HG03108 (cell line): ENCODE data around the gene HIBADH.
"Not testable (repeated sequence)": the region's sequence is repeated elsewhere in the genome, so short reads cannot be mapped to it uniquely, and the experiment has no call there.

Experiments
- ATAC-seq: cut with Tn5 transposase; IDR thresholded peaks from one replicate; pipeline ENCODE4 v1.9.1; 2021; ENCODE audit warnings: moderate library complexity; ENCODE audit not compliant: unreplicated experiment

The HIBADH gene

DNA sequence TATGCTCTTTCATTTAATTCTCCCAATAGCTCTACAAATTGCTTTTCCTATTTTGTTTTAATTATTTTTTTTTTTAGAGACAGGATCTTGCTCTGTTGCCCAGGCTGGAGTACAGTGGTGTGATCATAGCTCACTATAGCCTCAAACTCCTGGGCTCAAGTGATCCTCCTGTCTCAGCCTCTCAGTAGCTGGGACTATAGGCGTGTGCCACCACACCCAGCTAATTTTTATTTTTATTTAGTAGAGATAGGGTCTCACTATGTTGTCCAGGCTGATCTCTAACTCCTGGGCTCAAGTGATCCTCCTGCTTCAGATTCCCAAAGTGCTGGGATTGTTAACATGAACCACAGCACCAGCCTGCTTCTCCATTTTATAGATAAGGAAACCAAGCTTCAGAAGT, 151.3 kb downstream of the HIBADH start:
- not testable (repeated sequence) for ATAC-seq

DNA sequence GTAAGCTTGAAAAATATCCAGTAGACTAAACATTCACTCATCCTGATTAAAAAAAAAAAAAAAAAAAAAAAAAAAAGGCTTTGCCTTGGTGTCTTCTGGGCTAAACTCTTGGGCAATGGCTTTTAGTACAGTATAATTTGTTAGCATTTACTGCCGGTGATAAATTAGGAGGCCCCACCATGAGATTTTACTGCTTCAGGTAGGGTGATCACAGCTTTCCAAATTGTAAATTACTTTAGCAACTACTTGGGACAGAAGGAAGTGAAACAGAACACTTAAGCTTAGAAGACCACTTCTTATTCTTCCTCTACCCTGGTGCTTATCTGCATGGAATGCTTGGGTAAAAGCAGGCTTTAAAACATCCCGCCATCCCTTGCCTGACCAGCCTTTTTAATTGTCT, 152.1 kb downstream of the HIBADH start:
- ATAC-seq: no peak

DNA sequence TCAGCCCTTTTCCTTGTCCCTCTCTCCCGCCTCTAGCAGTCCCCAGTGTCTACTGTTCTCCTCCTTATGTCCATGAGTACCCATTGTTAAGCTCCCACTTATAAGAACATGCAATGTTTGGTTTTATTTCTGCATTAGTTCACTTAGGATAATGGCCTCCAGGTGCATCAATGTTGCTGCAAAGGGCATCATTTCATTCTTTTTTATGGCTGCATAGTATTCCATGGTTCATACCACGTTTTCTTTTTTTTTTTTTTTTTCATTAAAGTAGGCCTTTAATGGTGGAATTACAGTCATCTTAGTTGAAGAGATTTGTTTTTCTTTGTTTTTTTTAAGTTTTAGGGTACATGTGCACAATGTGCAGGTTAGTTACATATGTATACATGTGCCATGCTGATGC, 160.8 kb downstream of the HIBADH start:
- not testable (repeated sequence) for ATAC-seq

DNA sequence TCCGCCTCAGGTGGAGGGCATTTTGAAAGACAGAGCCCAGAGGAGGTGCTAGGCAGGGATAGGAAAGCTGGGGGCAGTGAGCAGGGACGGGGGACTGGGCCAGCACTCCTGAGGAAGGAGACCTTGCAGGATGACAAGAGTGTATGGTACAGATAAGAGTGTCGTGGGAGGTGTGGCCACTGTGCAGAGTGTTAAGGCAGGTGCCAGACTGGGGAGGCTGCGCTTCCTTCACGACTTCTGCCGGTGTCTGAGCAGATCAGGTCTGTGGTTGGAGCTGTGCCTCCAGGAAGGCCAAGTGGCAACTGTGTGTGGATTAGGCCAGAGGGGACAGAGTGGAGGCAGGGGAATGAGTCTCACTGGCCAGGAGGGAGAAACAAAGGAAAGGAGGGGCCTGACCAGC, 161.7 kb downstream of the HIBADH start:
- ATAC-seq: no peak

DNA sequence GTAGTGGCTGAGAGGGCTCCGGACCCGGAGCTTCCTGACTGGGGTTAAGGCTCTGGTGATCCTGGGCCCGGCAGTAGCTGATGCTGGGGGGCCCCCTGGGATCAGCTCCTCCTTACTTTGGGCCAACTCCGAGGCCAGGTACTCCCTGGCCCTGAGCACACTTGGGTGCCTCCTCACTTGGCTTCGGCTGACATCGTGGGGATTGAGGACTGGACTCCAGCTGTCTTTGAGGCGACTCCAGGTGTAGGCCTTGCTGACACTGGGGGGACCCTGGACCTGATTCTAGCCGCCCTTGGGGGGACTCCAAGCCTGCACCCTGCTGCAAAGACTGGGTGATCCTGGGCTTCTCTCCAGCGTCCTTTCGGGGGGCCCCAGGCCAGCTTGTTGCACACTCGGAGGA, 170.5 kb downstream of the HIBADH start:
- no peak for ATAC-seq

DNA sequence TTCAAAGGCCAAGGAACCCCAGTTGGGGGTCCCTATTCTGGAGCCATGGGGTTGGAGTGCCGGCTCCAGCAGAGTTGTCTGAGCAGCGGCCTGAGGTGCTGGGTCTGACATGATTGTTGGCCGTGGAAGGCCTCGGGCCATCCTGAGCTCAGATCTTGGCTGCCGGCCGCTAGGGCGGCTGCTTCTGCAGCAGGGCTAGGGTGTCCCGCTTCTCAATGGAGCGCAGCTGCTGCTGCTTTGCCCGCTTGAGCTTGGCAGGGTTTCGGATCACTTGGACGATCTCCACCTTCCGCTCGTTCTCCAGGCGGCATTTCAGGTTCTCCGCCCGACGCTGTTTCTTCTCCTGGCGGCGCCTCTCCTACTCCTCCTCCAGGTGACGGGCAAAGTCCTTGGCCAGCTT, 171.1 kb downstream of the HIBADH start:
- no peak for ATAC-seq

DNA sequence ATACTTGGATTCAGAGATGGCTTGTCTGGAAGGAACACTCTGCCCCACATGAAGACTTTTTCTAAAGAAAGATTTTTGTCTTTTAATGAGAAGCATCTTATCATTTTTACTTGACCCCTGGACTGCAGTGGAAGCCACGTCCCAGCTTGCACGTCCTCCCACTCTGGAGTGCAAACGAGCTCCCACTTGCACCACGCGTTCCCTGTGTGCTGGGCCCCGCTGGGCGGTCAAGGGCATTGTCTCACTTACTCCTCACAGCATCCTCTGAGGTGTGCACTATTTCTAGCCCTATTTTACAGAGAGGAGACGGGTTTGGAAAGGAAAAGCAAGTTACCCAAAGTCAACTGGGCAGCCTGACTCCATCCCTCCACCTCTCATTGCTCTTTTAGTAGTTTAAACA, 175.2 kb downstream of the HIBADH start:
- no peak for ATAC-seq

DNA sequence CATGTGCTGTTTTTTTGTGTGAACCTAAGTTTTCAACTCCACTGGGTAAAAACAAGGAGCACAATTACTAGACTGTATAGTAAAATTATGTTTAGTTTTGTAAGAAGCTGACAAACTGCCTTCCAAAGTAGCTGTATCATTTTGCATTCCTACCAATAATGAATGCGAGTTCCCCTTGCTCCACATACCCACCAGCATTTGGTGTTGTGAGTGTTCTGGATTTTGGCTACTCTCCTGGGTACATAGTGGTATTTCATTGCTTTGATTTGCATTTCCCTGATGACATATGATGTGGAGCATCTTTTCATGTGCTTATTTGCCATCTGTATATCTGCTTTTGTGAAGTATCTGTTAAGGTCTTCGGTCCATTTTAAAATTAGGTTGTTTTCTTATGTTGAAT, 178.2 kb downstream of the HIBADH start:
- ATAC-seq: no peak

DNA sequence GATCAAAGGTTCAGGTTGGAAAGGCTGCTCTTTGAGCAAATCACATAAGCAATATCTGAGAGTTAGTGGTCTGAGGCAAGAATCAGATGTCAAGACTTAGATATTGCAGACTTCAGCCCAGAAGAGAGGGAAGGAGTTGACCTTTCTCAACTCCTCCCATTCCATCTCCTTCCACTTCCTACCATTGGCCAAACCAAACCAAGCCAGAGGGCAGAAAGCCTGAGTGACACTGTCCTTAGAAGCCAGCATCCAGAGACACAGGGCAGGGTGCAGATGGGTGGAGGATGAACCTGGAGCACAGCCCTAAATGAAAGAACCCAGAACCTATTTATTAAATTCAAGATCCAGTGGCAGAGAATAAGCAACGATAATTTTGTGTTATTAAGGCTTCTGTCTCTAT, 180.5 kb downstream of the HIBADH start:
- ATAC-seq: no peak

DNA sequence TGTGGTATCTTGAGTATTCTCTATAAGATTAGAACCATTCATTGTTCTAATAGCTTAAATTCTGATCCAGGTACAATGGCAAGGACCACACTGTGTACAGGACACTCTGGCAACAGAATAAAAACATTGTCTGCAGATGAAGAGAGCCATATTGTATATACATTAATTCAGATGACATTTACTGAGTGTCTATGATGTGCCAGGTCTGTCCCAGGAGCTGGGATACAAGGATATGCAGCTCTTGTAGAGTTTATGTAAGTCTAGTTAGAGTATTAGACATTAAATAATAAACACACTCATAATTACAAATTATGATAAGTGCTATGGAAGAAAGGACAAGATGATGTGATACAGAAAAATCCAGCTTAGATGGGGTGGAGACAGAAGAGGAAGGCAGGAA, 184.1 kb downstream of the HIBADH start:
- no peak for ATAC-seq

DNA sequence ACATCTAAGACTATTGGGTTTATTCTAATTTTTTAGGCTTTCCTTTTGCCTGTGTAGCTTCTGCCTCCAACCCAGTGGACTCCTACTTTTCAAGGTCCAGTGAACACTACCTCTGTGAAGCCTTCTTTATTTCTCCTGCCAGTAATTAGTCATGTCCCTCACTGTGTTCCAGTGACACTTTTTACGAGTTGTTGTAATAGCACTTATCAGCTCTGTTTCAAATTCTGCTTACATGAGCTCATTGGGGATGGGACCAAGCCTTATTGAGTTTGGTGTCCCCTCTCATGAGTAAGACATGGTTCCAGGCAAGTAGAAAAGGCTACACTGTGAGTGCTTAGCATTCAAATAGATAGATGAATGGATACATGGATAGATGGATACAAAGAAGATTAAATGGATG, 184.6 kb downstream of the HIBADH start:
- no peak for ATAC-seq

DNA sequence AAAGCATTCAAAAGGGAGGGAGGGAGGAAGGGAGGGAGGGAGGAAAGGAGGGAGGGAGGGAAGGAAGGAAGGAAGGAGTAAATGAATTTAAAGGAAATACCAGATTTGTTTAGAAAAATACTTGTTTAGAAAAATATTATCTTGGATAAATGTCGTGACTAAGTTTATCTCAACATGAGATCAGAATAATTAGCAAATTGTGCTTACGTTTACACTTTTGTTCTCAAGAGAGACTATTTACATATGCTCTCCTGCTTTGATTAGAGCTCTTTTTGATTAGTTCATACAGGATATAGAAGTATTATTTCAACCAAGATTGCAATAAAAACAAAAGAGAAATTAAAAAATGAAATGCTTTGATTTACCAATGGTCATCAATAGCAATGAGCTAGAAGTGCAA, 186.2 kb downstream of the HIBADH start:
- no peak for ATAC-seq
